Activated gamma-delta T cell treated with anti-CD3 and anti-CD28 coated beads, Interleukin-2, amount 50 U/mL, for 16 hours (primary cell): ENCODE data around the gene DNLZ.
"Not testable (repeated sequence)": the region's sequence is repeated elsewhere in the genome, so short reads cannot be mapped to it uniquely, and the experiment has no call there.

Source experiments
- DNase-seq: peaks from one replicate; pipeline ENCODE4 v3.0.0-alpha.2; 2020; ENCODE audit warnings: low read depth

Gene DNLZ

DNA sequence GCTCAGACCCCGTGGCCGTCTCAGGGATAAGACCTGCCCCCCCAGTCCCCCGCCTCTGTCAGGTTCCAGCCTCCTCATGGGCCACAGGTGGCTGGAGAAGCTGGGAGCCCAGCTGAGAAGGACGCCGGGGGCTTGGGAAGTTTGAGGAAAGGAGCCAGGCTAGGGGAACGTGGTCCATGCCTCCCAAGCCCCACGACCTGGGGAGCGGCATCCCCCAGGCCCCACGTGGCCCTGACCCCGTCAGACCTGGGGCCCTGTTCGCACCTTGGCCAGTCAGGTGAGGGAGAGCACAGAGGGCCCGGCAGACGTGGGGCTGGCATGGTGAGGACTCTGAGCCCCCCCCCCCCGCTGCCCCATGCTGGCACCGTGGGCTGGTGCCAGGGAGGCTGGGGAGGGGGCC lies 32.5 kb downstream of the DNLZ start:
- DNase-seq, result no peak

- DNase-seq, result no peak
Measured at GRCh38 chr9:136330406-136330990, 33.0 kb downstream of the DNLZ start.

- no peak for DNase-seq
Measured at GRCh38 chr9:136329636-136330405, 33.7 kb downstream of the DNLZ start.

- DNase-seq, result no peak
Measured at GRCh38 chr9:136329211-136329627, 34.3 kb downstream of the DNLZ start.

DNA sequence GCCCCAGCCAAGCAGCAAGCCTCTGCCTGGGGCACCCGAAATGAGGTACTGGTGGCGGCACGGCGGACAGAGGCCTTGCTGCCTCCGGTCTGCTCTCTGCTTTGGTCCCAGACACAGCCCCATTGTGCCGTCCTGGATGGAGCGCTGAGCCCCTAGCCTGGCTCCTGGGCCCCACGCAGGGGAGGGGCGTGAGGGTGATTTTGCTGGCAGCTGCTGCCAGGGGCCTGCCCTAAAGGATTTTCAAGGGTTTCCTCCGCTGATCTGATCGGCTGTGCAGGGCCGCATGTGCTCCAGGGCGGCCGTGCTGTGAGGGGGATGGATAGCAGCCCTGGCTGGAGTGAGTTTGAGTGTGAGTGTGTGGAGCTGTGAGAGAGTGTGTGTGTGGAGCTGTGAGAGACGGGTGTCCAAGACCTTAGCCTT lies 34.9 kb downstream of the DNLZ start:
- DNase-seq, result no peak

GRCh38 chr9:136328011-136328621 lies 35.4 kb downstream of the DNLZ start:
- no peak for DNase-seq

GRCh38 chr9:136327304-136327974 lies 36.1 kb downstream of the DNLZ start, which contains the start of gene GPSM1:
TSS of gene GPSM1 (plus strand) at chr9:136327539. CDS start at chr9:136327696, 157 bp downstream.
- no peak for DNase-seq

GRCh38 chr9:136326761-136327303 lies 36.7 kb downstream of the DNLZ start:
- DNase-seq, result no peak

DNA sequence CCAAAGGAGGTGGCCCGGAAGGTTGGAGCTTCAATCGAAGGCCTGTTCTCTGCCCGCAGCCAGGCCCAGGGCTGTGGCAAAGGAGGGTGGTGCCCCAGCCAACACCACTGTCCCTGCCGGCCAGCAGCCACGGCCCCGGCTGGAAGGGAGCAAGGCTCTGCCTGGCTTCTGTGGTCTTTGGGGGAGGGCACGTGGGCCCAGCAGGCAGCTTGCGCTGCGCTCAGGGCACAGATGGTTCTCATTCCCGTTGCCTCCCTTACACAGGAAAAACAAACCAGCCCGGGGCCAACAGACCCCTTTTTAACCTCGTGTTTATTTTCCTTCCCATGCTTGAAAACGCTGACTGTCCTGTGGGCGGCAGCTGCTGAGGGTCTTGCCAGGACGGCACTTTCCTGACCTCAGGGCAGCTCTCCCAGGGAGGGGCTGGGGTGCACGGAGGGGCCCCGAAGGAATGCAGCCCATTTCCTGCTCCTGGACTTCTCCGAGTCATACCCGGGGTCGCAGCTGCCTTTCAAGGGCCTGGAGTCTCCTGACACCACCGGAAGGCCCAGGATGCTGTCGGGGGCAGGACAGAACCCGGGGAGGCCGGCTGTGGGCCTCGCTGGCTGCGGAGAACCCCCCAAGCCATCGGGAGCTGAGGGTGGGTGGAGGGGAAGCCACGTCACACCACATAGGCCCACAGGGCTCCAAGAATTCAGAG lies 37.3 kb downstream of the DNLZ start:
- no peak for DNase-seq

DNA sequence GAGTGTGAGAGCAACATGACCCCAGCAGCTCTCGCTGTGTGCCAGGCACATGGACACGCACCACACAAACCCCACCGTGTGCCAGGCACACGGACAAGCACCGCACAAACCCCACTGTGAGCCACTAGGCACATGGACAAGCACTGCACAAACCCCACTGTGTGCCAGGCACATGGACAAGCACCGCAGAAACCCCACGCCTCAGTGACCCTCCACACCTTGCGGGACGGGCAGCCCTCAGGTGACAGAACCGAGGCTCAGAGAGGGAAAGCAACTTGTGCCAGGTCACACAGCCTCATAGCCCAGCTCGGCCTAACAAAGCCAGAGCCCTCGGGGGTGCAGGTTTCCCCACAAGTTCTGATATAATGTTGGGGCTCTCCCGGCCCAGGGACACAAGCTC lies 38.2 kb downstream of the DNLZ start:
- DNase-seq, result no peak

DNA sequence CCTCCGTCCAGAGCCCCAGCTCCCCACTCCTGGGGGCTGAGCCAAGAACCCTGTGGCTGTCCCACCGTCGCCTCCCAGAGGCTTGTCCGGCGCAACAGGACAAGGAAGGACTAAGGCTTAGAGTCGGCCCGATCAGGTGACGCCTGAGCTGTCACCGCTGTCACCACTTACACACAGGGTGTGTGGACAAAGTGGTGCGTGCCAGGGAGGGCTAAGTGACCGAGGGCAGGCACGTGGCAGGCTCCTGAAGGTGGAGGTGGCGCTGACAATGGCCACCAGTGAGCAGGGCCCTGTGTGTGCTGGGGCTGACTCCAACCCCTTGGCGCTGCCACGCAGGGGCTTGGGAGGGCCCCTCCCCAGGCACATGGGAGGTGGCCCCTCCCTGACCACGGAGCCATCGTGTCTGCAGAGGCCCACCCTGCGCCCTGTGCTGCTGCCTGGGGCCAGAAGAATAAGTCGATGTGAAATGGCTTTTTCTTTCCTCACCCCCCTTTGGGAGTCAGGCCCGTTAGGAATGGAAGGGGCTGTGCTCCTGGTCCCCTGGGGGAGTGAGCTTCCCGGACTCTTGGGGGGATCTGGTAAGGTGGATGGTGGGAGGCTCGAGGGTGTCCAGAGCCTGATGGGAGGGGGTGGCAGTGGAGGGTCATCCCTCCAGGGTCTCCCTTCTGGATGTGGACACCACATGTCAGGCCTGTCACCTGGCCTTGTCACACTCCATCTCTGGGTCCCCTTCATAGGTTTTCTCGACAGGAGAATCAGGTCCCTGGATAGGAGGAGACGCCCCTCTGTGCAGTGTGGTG lies 38.8 kb downstream of the DNLZ start:
- no peak for DNase-seq

DNA sequence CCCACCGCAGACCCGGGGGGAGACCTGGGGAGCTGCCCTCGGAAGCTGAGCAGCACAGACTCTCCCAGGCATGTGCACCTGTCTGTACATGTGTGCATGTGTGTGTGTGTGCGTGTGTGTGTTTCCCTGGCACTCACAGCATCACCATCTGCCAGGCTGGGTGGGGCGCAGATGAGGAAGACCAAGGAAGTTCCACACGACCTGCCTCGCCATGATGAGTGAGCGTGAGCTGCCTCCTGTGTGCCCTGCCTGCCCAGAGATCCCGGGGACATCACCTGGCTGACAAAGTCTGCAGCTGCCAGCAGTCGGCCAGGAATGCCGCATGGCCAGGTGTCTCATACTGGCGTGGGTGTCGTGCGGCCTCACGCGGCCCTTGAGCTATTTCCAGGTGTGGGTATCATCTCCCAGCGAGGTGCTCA lies 40.2 kb downstream of the DNLZ start:
- DNase-seq, result no peak

GRCh38 chr9:136322756-136323330 lies 40.7 kb downstream of the DNLZ start:
- no peak for DNase-seq

GRCh38 chr9:136321561-136321960 lies 42.0 kb downstream of the DNLZ start:
- DNase-seq, result no peak

DNA sequence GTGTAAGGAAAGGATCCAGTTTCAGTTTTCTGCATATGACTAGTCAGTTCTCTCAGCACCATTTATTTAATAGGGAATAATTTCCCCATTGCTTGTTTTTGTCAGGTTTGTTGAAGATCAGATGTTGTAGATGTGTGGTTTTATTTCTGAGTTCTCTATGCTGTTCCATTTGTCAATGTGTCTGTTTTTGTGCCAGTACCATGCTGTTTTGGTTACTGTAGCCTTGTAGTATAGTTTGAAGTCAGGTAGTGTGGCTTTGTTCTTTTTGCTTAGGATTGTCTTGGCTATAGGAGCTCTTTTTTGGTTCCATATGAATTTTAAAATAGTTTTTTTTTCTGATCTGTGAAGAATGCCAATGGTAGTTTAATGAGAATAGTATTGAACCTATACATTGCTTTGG lies 42.6 kb downstream of the DNLZ start:
- DNase-seq, result not testable (repeated sequence)

DNA sequence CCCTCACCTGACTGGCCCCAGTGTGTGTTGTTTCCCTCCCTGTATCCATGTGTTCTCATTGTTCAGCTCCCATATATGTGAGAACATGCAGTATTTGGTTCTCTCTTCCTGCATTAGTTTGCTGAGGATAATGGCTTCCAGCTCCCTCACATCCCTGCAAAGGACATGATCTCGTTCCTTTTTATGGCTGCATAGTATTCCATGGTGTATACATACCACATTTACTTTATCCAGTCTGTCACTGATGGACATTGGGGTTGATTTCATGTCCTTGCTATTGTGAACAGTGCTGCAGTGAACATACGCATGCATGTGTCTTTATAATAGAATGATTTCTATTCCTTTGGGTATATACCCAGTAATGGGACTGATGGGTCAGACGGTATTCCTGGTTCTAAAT lies 43.6 kb downstream of the DNLZ start:
- not testable (repeated sequence) for DNase-seq

DNA sequence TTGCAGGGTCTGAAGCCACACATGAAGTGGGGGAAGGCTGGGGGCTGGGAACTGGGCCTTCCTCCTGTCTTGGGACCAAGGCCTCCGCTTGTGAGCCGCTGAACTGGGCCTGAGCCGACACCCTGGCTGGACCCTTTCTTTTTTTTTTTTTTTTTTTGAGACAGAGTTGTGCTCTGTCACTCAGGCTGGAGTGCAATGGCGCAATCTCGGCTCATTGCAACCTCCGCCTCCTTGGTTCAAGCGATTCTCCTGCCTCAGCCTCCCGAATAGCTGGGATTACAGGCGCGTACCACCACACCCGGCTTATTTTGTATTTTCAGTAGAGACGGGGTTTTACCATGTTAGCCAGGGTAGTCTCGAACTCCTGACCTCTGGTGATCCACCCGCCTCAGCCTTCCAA lies 44.3 kb downstream of the DNLZ start:
- not testable (repeated sequence) for DNase-seq

GRCh38 chr9:136318776-136319241 lies 44.7 kb downstream of the DNLZ start:
- no peak for DNase-seq

GRCh38 chr9:136318111-136318775 lies 45.3 kb downstream of the DNLZ start:
- DNase-seq, result no peak

- DNase-seq, result no peak
Measured at GRCh38 chr9:136317695-136318094, 45.8 kb downstream of the DNLZ start.
